Mesothelial cell of epicardium (in vitro differentiated cells): ENCODE measurements around the gene TDRD12. TPM values are rescaled to one million over a fixed set of nuclear protein-coding genes. Genes with fewer than 3 reads are reported as not detected.

Experiments used
- DNase-seq, 2 experiments: peaks; one replicate each; pipeline ENCODE4 v3.0.0; 2021; ENCODE audit warnings: low spot score in 2 of 2; ENCODE audit not compliant: unreplicated experiment in 2 of 2
- H3K27ac Mint-ChIP-seq: 2 replicates; pipeline ENCODE4 v1.8.0; 2021; ENCODE audit warnings: mixed read lengths
- H3K27me3 Mint-ChIP-seq: 2 replicates; pipeline ENCODE4 v1.8.0; 2021; ENCODE audit warnings: low read depth, mixed read lengths
- H3K36me3 Mint-ChIP-seq: 2 replicates; pipeline ENCODE4 v1.8.0; 2021; ENCODE audit warnings: mixed read lengths
- H3K4me1 Mint-ChIP-seq: 2 replicates; pipeline ENCODE4 v1.8.0; 2021; ENCODE audit warnings: mixed read lengths
- H3K4me3 Mint-ChIP-seq: 2 replicates; pipeline ENCODE4 v1.8.0; 2021; ENCODE audit warnings: mild to moderate bottlenecking, moderate library complexity, mixed read lengths
- H3K9me3 Mint-ChIP-seq: 2 replicates; pipeline ENCODE4 v1.8.0; 2021; ENCODE audit warnings: mixed read lengths
- CTCF ChIP-seq: fragments of 200-600 bp; sonication (generic); IDR thresholded peaks from one replicate; pipeline ENCODE4 v1.5.0; 2021; ENCODE audit warnings: antibody characterized with exemption; ENCODE audit not compliant: unreplicated experiment
- total RNA-seq: library from RNA; stranded (reverse); gene quantifications from 3 replicates; pipeline ENCODE4 v1.2.1, GENCODE V29; 2021

The TDRD12 gene
- total RNA-seq, 1 donor from 2014 or later: 0.63 TPM

DNA sequence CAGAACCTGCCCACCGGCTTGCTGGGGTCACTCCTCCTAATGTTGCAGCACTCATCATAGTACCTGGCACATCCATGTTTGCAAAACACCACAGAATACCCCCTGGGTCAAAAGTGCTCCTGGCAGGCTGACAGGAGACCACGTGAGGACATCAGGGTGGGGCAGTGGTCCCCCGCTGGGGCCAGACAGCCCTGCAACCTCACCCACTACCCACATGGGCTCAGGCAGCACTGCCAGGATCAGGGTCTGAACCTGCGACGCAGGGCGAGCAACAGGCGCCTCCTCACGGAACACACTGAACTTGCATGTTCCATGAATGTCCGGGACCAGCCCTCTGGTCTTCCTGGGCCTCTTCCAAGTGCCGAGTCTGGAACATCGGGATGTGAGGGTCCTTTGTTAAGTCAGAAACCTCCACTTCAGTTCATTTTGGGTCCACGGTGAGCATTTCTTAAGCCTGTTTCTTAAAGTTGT is 151.4 kb downstream of the TDRD12 start:
- no peak for TF ChIP-seq CTCF
- H3K36me3 Mint-ChIP-seq: no peaks in the 10 kb centered on the region
- H3K4me1 Mint-ChIP-seq: no peaks in the 10 kb centered on the region
- no peak for DNase-seq
- H3K4me3 Mint-ChIP-seq: no peak overlapping the region
- no peak overlapping the region for H3K27ac Mint-ChIP-seq
- no peaks in the 10 kb centered on the region for H3K9me3 Mint-ChIP-seq
- no peaks in the 10 kb centered on the region for H3K27me3 Mint-ChIP-seq

- Mint-ChIP-seq H3K4me1 (no peaks in the 10 kb centered on the region), H3K9me3 (no peaks in the 10 kb centered on the region), H3K4me3 (no peak overlapping the region), H3K27ac (no peak overlapping the region), H3K36me3 (no peaks in the 10 kb centered on the region), H3K27me3 (no peaks in the 10 kb centered on the region)
- no peak for TF ChIP-seq CTCF
- DNase-seq: no peak
These were observed 152.8 kb downstream of the TDRD12 start for GRCh38 chr19:32872391-32872790.

- no peak for TF ChIP-seq CTCF
These were observed 153.8 kb downstream of the TDRD12 start for GRCh38 chr19:32873247-32873959.

GRCh38 chr19:32874605-32875004 is 155.0 kb downstream of the TDRD12 start:
- no peak for TF ChIP-seq CTCF
- Mint-ChIP-seq H3K9me3 (no peaks in the 10 kb centered on the region), H3K27ac (no peak overlapping the region), H3K27me3 (no peaks in the 10 kb centered on the region), H3K4me1 (no peaks in the 10 kb centered on the region), H3K36me3 (peaks cover 11% of the 10 kb centered on the region), H3K4me3 (no peak overlapping the region)
- no peak for DNase-seq

More at GRCh38 chr19:32873247-32873959, 153.8 kb downstream of the TDRD12 start:
- DNase-seq: no peak
- Mint-ChIP-seq H3K4me1 (no peaks in the 10 kb centered on the region), H3K27me3 (no peaks in the 10 kb centered on the region), H3K4me3 (no peak overlapping the region), H3K36me3 (peaks cover 5% of the 10 kb centered on the region), H3K27ac (no peak overlapping the region), H3K9me3 (no peaks in the 10 kb centered on the region)

DNA sequence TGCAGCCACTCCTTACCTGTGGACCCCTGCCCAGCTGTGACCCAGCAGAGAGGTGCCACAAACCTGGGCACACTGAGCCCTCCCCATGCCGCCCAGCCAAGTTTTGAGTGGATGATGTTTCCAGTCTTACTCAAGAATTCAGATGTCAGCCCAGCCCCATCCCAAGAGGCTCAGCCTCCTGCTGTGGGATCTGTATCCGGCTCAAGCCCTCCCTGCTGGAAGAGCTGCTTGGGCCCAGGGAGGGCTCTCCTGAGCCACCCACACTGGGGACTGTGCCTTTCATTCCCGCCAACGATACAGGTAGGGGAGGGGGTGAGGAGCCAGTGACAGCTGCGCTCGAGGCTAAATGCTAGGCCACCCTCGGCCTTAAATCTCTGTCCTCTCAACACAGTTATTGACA is 155.9 kb downstream of the TDRD12 start:
- no peaks in the 10 kb centered on the region for H3K27me3 Mint-ChIP-seq
- no peak overlapping the region for H3K4me3 Mint-ChIP-seq
- TF ChIP-seq CTCF: no peak
- H3K27ac Mint-ChIP-seq: no peak overlapping the region
- H3K4me1 Mint-ChIP-seq: no peaks in the 10 kb centered on the region
- peaks cover 14% of the 10 kb centered on the region for H3K36me3 Mint-ChIP-seq
- no peak for DNase-seq
- H3K9me3 Mint-ChIP-seq: no peaks in the 10 kb centered on the region
